ENCODE results near the gene PFKFB3. TPM values are rescaled to one million over a fixed set of nuclear protein-coding genes. Genes with fewer than 3 reads are reported as not detected.
"Not testable (repeated sequence)": the region's sequence is repeated elsewhere in the genome, so short reads cannot be mapped to it uniquely, and the experiment has no call there.

PFKFB3 gene
- total RNA-seq, 2 donors from 2014 or later, result 31.2 to 34.5 TPM

- no peaks in the 10 kb centered on the region for H3K9me3 Mint-ChIP-seq
- no peak overlapping the region for H3K9ac ChIP-seq (ENCODE audit: extremely low read depth, low read length, poor library complexity, severe bottlenecking)
Observed at GRCh38 chr10:6283655-6284054, 80.9 kb downstream of the PFKFB3 start.

GRCh38 chr10:6290621-6291020, 87.9 kb downstream of the PFKFB3 start:
- H3K27ac ChIP-seq (ENCODE audit: low read depth, low read length); H3K27ac Mint-ChIP-seq; DNase-seq; H3K4me3 ChIP-seq (ENCODE audit: low read length); H3K36me3 ChIP-seq (ENCODE audit: control insufficient read depth, insufficient read depth, low read length); H3K27me3 ChIP-seq (ENCODE audit: control insufficient read depth, insufficient read depth, low read length, poor library complexity, severe bottlenecking); H3K4me1 ChIP-seq (ENCODE audit: control insufficient read depth, insufficient read depth, low read length); H3K36me3 Mint-ChIP-seq (ENCODE audit: low read depth); H3K9ac ChIP-seq (ENCODE audit: extremely low read depth, low read length, poor library complexity, severe bottlenecking); H3K4me3 Mint-ChIP-seq; H3K4me1 Mint-ChIP-seq; H3K27me3 Mint-ChIP-seq (ENCODE audit: insufficient read depth); H3K9me3 ChIP-seq (ENCODE audit: control insufficient read depth, low read length): not testable (repeated sequence)
- 97 to 100% methylated on average over 2 to 3 of the region's 3 CpGs for WGBS, 2 experiments (ENCODE audit: insufficient coverage in 1 of 2, insufficient read length in 1 of 2)
- H3K9me3 Mint-ChIP-seq, result peaks cover 14% of the 10 kb centered on the region

More at GRCh38 chr10:6283655-6284054, 80.9 kb downstream of the PFKFB3 start:
- H3K36me3 Mint-ChIP-seq (ENCODE audit: low read depth), result no peaks in the 10 kb centered on the region
- no peaks in the 10 kb centered on the region for H3K36me3 ChIP-seq (ENCODE audit: control insufficient read depth, insufficient read depth, low read length)
- no peak for TF ChIP-seq CTCF (conservative IDR thresholded peaks at IDR 0.05)
- DNase-seq, result no peak
- H3K27me3 ChIP-seq (ENCODE audit: control insufficient read depth, insufficient read depth, low read length, poor library complexity, severe bottlenecking), result no peaks in the 10 kb centered on the region
- H3K9me3 ChIP-seq (ENCODE audit: control insufficient read depth, low read length), result no peaks in the 10 kb centered on the region
- no peak overlapping the region for H3K4me3 Mint-ChIP-seq
- H3K4me1 Mint-ChIP-seq, result peaks cover 18% of the 10 kb centered on the region
- no peak overlapping the region for H3K27ac ChIP-seq (ENCODE audit: low read depth, low read length)
- no peak overlapping the region for H3K27ac Mint-ChIP-seq
- 96 to 98% methylated on average over 6 to 8 of the region's 8 CpGs for WGBS, 2 experiments (ENCODE audit: insufficient coverage in 1 of 2, insufficient read length in 1 of 2)
- H3K27me3 Mint-ChIP-seq (ENCODE audit: insufficient read depth), result no peaks in the 10 kb centered on the region
- H3K4me1 ChIP-seq (ENCODE audit: control insufficient read depth, insufficient read depth, low read length), result peaks cover 14% of the 10 kb centered on the region
- H3K4me3 ChIP-seq (ENCODE audit: low read length), result no peak overlapping the region

GRCh38 chr10:6292741-6293151, 90.0 kb downstream of the PFKFB3 start:
- Histone ChIP-seq H3K27me3 (ENCODE audit: control insufficient read depth, insufficient read depth, low read length, poor library complexity, severe bottlenecking) (no peaks in the 10 kb centered on the region), H3K36me3 (ENCODE audit: control insufficient read depth, insufficient read depth, low read length) (no peaks in the 10 kb centered on the region), H3K4me3 (ENCODE audit: low read length) (no peak overlapping the region), H3K9me3 (ENCODE audit: control insufficient read depth, low read length) (no peaks in the 10 kb centered on the region), H3K27ac (ENCODE audit: low read depth, low read length) (no peak overlapping the region), H3K9ac (ENCODE audit: extremely low read depth, low read length, poor library complexity, severe bottlenecking) (no peak overlapping the region), H3K4me1 (ENCODE audit: control insufficient read depth, insufficient read depth, low read length) (no peaks in the 10 kb centered on the region)
- H3K27ac Mint-ChIP-seq, result no peak overlapping the region
- TF ChIP-seq CTCF (conservative IDR thresholded peaks at IDR 0.05), result no peak
- no peak overlapping the region for H3K4me3 Mint-ChIP-seq
- WGBS, 2 experiments (ENCODE audit: insufficient coverage in 1 of 2, insufficient read length in 1 of 2), result 93 to 97% methylated on average over 5 to 7 of the region's 7 CpGs
- H3K36me3 Mint-ChIP-seq (ENCODE audit: low read depth), result no peaks in the 10 kb centered on the region
- no peak for DNase-seq
- peaks cover 7% of the 10 kb centered on the region for H3K4me1 Mint-ChIP-seq
- peaks cover 14% of the 10 kb centered on the region for H3K9me3 Mint-ChIP-seq
- H3K27me3 Mint-ChIP-seq (ENCODE audit: insufficient read depth), result no peaks in the 10 kb centered on the region

- H3K4me3 Mint-ChIP-seq; H3K4me3 ChIP-seq (ENCODE audit: low read length); DNase-seq; H3K4me1 ChIP-seq (ENCODE audit: control insufficient read depth, insufficient read depth, low read length); H3K27me3 ChIP-seq (ENCODE audit: control insufficient read depth, insufficient read depth, low read length, poor library complexity, severe bottlenecking); H3K4me1 Mint-ChIP-seq; H3K27ac ChIP-seq (ENCODE audit: low read depth, low read length); H3K27ac Mint-ChIP-seq; H3K36me3 Mint-ChIP-seq (ENCODE audit: low read depth); H3K27me3 Mint-ChIP-seq (ENCODE audit: insufficient read depth); H3K9ac ChIP-seq (ENCODE audit: extremely low read depth, low read length, poor library complexity, severe bottlenecking); H3K36me3 ChIP-seq (ENCODE audit: control insufficient read depth, insufficient read depth, low read length); H3K9me3 ChIP-seq (ENCODE audit: control insufficient read depth, low read length): not testable (repeated sequence)
- 94 to 100% methylated on average over 3 to 4 of the region's 4 CpGs for WGBS, 2 experiments (ENCODE audit: insufficient coverage in 1 of 2, insufficient read length in 1 of 2)
- peaks cover 14% of the 10 kb centered on the region for H3K9me3 Mint-ChIP-seq
Observed at GRCh38 chr10:6296425-6296824, 93.7 kb downstream of the PFKFB3 start.
